Measurements from ENCODE around the gene AEBP2. TPM values are rescaled to one million over a fixed set of nuclear protein-coding genes. Genes with fewer than 3 reads are reported as not detected.
"Not testable (repeated sequence)": the region's sequence is repeated elsewhere in the genome, so short reads cannot be mapped to it uniquely, and the experiment has no call there.

AEBP2 gene
- total and polyA plus RNA-seq, 9 of the 15 experiments (the other 6 are each of a cell fraction or from before 2014, with no cell fraction given), result 5.7 to 43.7 (median 10.3) TPM

GRCh38 chr12:19474147-19474546 is 34.9 kb downstream of the AEBP2 start:
- intact Hi-C loops (cut with micrococcal nuclease), result no loop called here
- Histone ChIP-seq H2AFZ (ENCODE audit: low read depth, low read length) (no peak overlapping the region), H3K27me3 (ENCODE audit: control insufficient read depth in 2 of 2, insufficient read depth in 2 of 2, low read length in 2 of 2) (no peaks in the 10 kb centered on the region), H3K9me1 (ENCODE audit: control insufficient read depth, insufficient read depth, low read length) (no peaks in the 10 kb centered on the region), H3K4me3 (no peak overlapping the region), H3K4me1 (replicated peaks in 1 of 2; ENCODE audit: control insufficient read depth in 2 of 2, insufficient read depth in 2 of 2, low read length in 2 of 2) (no peaks in the 10 kb centered on the region), H3K27ac (ENCODE audit: extremely low read depth, low read depth, low read length) (no peak overlapping the region), H3K4me2 (ENCODE audit: insufficient read depth, low read length) (no peak overlapping the region), H4K20me1 (replicated peaks; ENCODE audit: control insufficient read depth, insufficient read depth, low read length) (no peaks in the 10 kb centered on the region), H3K79me2 (ENCODE audit: control insufficient read depth, insufficient read depth, low read length) (peaks cover 24% of the 10 kb centered on the region), H3K36me3 (ENCODE audit: control insufficient read depth, insufficient read depth, low read length) (peaks cover 27% of the 10 kb centered on the region; the same call in 2 of the 3 replicates), H3K9me3 (replicated peaks; ENCODE audit: control insufficient read depth, insufficient read depth, low read depth, low read length) (no peaks in the 10 kb centered on the region), H3K9ac (ENCODE audit: insufficient read depth in 1 of 2, low read depth in 2 of 2, low read length in 2 of 2) (no peak overlapping the region)
- no peak for DNase-seq (ENCODE audit: extremely low read depth in 1 of 4, low spot score in 3 of 4)
- BruUV-seq (replicated peaks), result no TSS peak
- POLR2A ChIA-PET, result no interaction called here
- in situ Hi-C loops (cut with MboI), result no loop called here
- CTCF ChIA-PET (ENCODE audit: low intra/inter-chr PET ratio), result no interaction called here
- no peak for ATAC-seq
- no peak for FAIRE-seq
- no peak for TF ChIP-seq HDAC3 (IDR thresholded peaks at IDR 0.05; ENCODE audit: borderline replicate concordance, partially characterized antibody)
- TF ChIP-seq, protein P1, sequence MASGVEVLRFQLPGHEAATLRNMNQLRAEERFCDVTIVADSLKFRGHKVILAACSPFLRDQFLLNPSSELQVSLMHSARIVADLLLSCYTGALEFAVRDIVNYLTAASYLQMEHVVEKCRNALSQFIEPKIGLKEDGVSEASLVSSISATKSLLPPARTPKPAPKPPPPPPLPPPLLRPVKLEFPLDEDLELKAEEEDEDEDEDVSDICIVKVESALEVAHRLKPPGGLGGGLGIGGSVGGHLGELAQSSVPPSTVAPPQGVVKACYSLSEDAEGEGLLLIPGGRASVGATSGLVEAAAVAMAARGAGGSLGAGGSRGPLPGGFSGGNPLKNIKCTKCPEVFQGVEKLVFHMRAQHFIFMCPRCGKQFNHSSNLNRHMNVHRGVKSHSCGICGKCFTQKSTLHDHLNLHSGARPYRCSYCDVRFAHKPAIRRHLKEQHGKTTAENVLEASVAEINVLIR (CRISPR knock-in tag; IDR thresholded peaks at IDR 0.05), result no peak

DNA sequence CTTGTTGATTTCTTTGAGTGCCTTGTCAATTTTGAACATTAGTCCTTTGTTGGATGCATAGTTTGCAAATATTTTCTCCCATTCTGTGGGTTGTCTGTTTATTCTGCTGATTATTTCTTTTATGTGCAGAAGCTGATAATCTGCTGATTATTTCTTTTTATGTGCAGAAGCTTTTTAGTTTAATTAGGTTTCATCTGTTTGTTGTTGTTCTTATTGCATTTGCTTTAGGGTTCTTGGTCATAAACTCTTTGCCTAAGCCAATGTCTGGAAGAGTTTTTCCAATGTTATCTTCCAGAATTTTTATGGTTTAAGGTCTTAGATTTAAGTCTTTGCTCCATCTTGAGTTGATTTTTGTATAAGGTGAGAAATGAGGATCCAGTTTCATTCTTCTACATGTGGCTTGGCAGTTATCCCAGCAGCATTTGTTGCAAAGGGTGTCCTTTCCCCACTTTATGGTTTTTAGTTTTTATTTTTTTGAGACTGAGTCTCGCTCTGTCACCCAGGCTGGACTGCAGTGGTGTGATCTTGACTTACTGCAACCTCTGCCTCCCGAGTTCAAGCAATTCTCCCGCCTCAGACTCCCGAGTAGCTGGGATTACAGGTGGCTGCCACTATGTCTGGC is 36.7 kb downstream of the AEBP2 start:
- H3K27me3 ChIP-seq (ENCODE audit: control insufficient read depth in 2 of 2, insufficient read depth in 2 of 2, low read length in 2 of 2); in situ Hi-C loops (cut with MboI); intact Hi-C loops (cut with micrococcal nuclease); H3K9me1 ChIP-seq (ENCODE audit: control insufficient read depth, insufficient read depth, low read length); DNase-seq (ENCODE audit: extremely low read depth in 1 of 4, low spot score in 3 of 4); H3K4me1 ChIP-seq (replicated peaks in 1 of 2; ENCODE audit: control insufficient read depth in 2 of 2, insufficient read depth in 2 of 2, low read length in 2 of 2); H2AFZ ChIP-seq (ENCODE audit: low read depth, low read length); H3K4me2 ChIP-seq (ENCODE audit: insufficient read depth, low read length); H3K27ac ChIP-seq (ENCODE audit: extremely low read depth, low read depth, low read length); H3K4me3 ChIP-seq; H4K20me1 ChIP-seq (replicated peaks; ENCODE audit: control insufficient read depth, insufficient read depth, low read length); H3K9ac ChIP-seq (ENCODE audit: insufficient read depth in 1 of 2, low read depth in 2 of 2, low read length in 2 of 2); CTCF ChIA-PET (ENCODE audit: low intra/inter-chr PET ratio); POLR2A ChIA-PET; FAIRE-seq; ATAC-seq; BruUV-seq (replicated peaks); H3K9me3 ChIP-seq (replicated peaks; ENCODE audit: control insufficient read depth, insufficient read depth, low read depth, low read length): not testable (repeated sequence)
- WGBS (ENCODE audit: insufficient coverage, low coverage, missing lambda C conversion rate), result 90% methylated on average over 2 of the region's 4 CpGs
- TF ChIP-seq C11orf30 (IDR thresholded peaks at IDR 0.05; ENCODE audit: low read depth), result peak; percentile 15; the same call in 1 of the 2 replicates
- H3K79me2 ChIP-seq (ENCODE audit: control insufficient read depth, insufficient read depth, low read length), result peaks cover 27% of the 10 kb centered on the region
- H3K36me3 ChIP-seq (ENCODE audit: control insufficient read depth, insufficient read depth, low read length), result peaks cover 23% of the 10 kb centered on the region; the same call in 2 of the 3 replicates

All from K562 (cell line).